SJCRH30 (cell line): Measurements from ENCODE around the gene GZMM. TPM values are rescaled to one million over a fixed set of nuclear protein-coding genes. Genes with fewer than 3 reads are reported as not detected.

ENCODE experiments used
- DNase-seq, 2 experiments: peaks; one replicate each; pipeline ENCODE4 v3.0.0-alpha.2; 2015 to 2020
- H3K27ac ChIP-seq: fragments of 250-450 bp; sonication (Bioruptor Pico); 2 replicates; pipeline ENCODE4 v1.5.1; 2020; ENCODE audit warnings: mild to moderate bottlenecking, moderate library complexity
- H3K27me3 ChIP-seq: fragments of 250-450 bp; sonication (Bioruptor Pico); 2 replicates; pipeline ENCODE4 v1.5.1; 2020; ENCODE audit warnings: mild to moderate bottlenecking, moderate library complexity
- H3K36me3 ChIP-seq: fragments of 250-450 bp; sonication (Bioruptor Pico); 2 replicates; pipeline ENCODE4 v1.5.1; 2020; ENCODE audit warnings: mild to moderate bottlenecking, moderate library complexity
- H3K4me1 ChIP-seq: fragments of 250-450 bp; sonication (Bioruptor Pico); 2 replicates; pipeline ENCODE4 v1.5.1; 2020; ENCODE audit warnings: mild to moderate bottlenecking, moderate library complexity
- H3K4me3 ChIP-seq: fragments of 250-450 bp; sonication (Bioruptor Pico); 2 replicates; pipeline ENCODE4 v1.5.1; 2020; ENCODE audit warnings: mild to moderate bottlenecking, moderate library complexity
- H3K9me3 ChIP-seq: fragments of 250-450 bp; sonication (Bioruptor Pico); replicated peaks from 2 replicates; pipeline ENCODE4 v1.5.1; 2020; ENCODE audit warnings: mild to moderate bottlenecking, moderate library complexity
- total RNA-seq: library from RNA; depleted of rRNA; stranded (reverse); fragments of >200 nt; shearing (Covaris generic); gene quantifications from 2 replicates; pipeline ENCODE4 v1.2.3, GENCODE V29; 2014

GZMM gene
- total RNA-seq, 1 experiment from 2014 or later = not detected

- no peaks in the 10 kb centered on the region for H3K9me3 ChIP-seq
- H3K27me3 ChIP-seq = no peaks in the 10 kb centered on the region
- DNase-seq = no peak
- no peak overlapping the region for H3K4me3 ChIP-seq
- H3K27ac ChIP-seq = no peak overlapping the region
- H3K36me3 ChIP-seq = peaks cover 9% of the 10 kb centered on the region
- no peaks in the 10 kb centered on the region for H3K4me1 ChIP-seq
These were observed 6.9 kb upstream of the GZMM start for GRCh38 chr19:536881-537404.

- Histone ChIP-seq H3K27ac (no peak overlapping the region), H3K4me3 (no peak overlapping the region), H3K36me3 (peaks cover 9% of the 10 kb centered on the region), H3K4me1 (no peaks in the 10 kb centered on the region), H3K9me3 (no peaks in the 10 kb centered on the region), H3K27me3 (no peaks in the 10 kb centered on the region)
- DNase-seq = no peak
These were observed 5.0 kb upstream of the GZMM start for GRCh38 chr19:538641-539428.

- Histone ChIP-seq H3K27ac (no peak overlapping the region), H3K36me3 (peaks cover 9% of the 10 kb centered on the region), H3K4me1 (no peaks in the 10 kb centered on the region), H3K9me3 (no peaks in the 10 kb centered on the region), H3K4me3 (no peak overlapping the region), H3K27me3 (no peaks in the 10 kb centered on the region)
- no peak for DNase-seq
These were observed 4.3 kb upstream of the GZMM start for GRCh38 chr19:539429-540030.

GRCh38 chr19:540867-541637 is 2.8 kb upstream of the GZMM start:
- Histone ChIP-seq H3K27me3 (no peaks in the 10 kb centered on the region), H3K27ac (no peak overlapping the region), H3K4me1 (no peaks in the 10 kb centered on the region), H3K4me3 (no peak overlapping the region), H3K9me3 (no peaks in the 10 kb centered on the region), H3K36me3 (peaks cover 9% of the 10 kb centered on the region)
- no peak for DNase-seq

GRCh38 chr19:541699-542098 is 2.2 kb upstream of the GZMM start:
- Histone ChIP-seq H3K9me3 (no peaks in the 10 kb centered on the region), H3K36me3 (peaks cover 3% of the 10 kb centered on the region; the same call in 1 of the 2 replicates), H3K27me3 (no peaks in the 10 kb centered on the region), H3K27ac (no peak overlapping the region), H3K4me1 (no peaks in the 10 kb centered on the region), H3K4me3 (no peak overlapping the region)
- DNase-seq = no peak

- no peaks in the 10 kb centered on the region for H3K4me1 ChIP-seq
- no peaks in the 10 kb centered on the region for H3K27me3 ChIP-seq
- DNase-seq = no peak
- no peak overlapping the region for H3K4me3 ChIP-seq
- H3K27ac ChIP-seq = no peak overlapping the region
- no peaks in the 10 kb centered on the region for H3K9me3 ChIP-seq
- no peaks in the 10 kb centered on the region; the same call in 1 of the 2 replicates for H3K36me3 ChIP-seq
These were observed 1.5 kb upstream of the GZMM start for GRCh38 chr19:542173-542866.

GRCh38 chr19:547117-547516 is 3.3 kb downstream of the GZMM start:
- no peaks in the 10 kb centered on the region for H3K4me1 ChIP-seq
- no peaks in the 10 kb centered on the region for H3K36me3 ChIP-seq
- no peaks in the 10 kb centered on the region for H3K9me3 ChIP-seq
- DNase-seq = no peak
- no peaks in the 10 kb centered on the region for H3K27me3 ChIP-seq
- no peak overlapping the region for H3K27ac ChIP-seq
- no peak overlapping the region for H3K4me3 ChIP-seq

GRCh38 chr19:547836-548720 is 4.2 kb downstream of the GZMM start:
- no peak overlapping the region for H3K4me3 ChIP-seq
- H3K9me3 ChIP-seq = no peaks in the 10 kb centered on the region
- H3K27ac ChIP-seq = no peak overlapping the region
- no peaks in the 10 kb centered on the region for H3K36me3 ChIP-seq
- no peaks in the 10 kb centered on the region for H3K27me3 ChIP-seq
- no peaks in the 10 kb centered on the region for H3K4me1 ChIP-seq
- DNase-seq = no peak

- no peak for DNase-seq
- no peaks in the 10 kb centered on the region for H3K36me3 ChIP-seq
- no peaks in the 10 kb centered on the region for H3K4me1 ChIP-seq
- H3K27ac ChIP-seq = no peak overlapping the region
- H3K27me3 ChIP-seq = no peaks in the 10 kb centered on the region
- H3K4me3 ChIP-seq = no peak overlapping the region
- no peaks in the 10 kb centered on the region for H3K9me3 ChIP-seq
These were observed 5.3 kb downstream of the GZMM start for GRCh38 chr19:548886-549830.

GRCh38 chr19:554817-555216 is 11.0 kb downstream of the GZMM start:
- DNase-seq = no peak
- no peak overlapping the region for H3K4me3 ChIP-seq
- peaks cover 7% of the 10 kb centered on the region; the same call in 1 of the 2 replicates for H3K4me1 ChIP-seq
- no peaks in the 10 kb centered on the region for H3K36me3 ChIP-seq
- no peaks in the 10 kb centered on the region for H3K27me3 ChIP-seq
- H3K9me3 ChIP-seq = no peaks in the 10 kb centered on the region
- no peak overlapping the region for H3K27ac ChIP-seq

GRCh38 chr19:555474-555808 is 11.6 kb downstream of the GZMM start:
- H3K27me3 ChIP-seq = no peaks in the 10 kb centered on the region
- H3K4me3 ChIP-seq = no peak overlapping the region
- no peak for DNase-seq
- no peak overlapping the region for H3K27ac ChIP-seq
- H3K36me3 ChIP-seq = no peaks in the 10 kb centered on the region
- no peaks in the 10 kb centered on the region for H3K9me3 ChIP-seq
- peaks cover 7% of the 10 kb centered on the region; the same call in 1 of the 2 replicates for H3K4me1 ChIP-seq

- Histone ChIP-seq H3K27ac (no peak overlapping the region), H3K4me1 (peaks cover 7% of the 10 kb centered on the region; the same call in 1 of the 2 replicates), H3K36me3 (no peaks in the 10 kb centered on the region), H3K9me3 (no peaks in the 10 kb centered on the region), H3K27me3 (no peaks in the 10 kb centered on the region), H3K4me3 (no peak overlapping the region)
- DNase-seq = no peak
These were observed 12.9 kb downstream of the GZMM start for GRCh38 chr19:556611-557382.
